ENCODE results near the gene PARP16. TPM values are rescaled to one million over a fixed set of nuclear protein-coding genes. Genes with fewer than 3 reads are reported as not detected.

The PARP16 gene
- total RNA-seq, 120 experiments from 2014 or later: 3.7 to 14.5 (median 8.2) TPM

Other genes starting within 250 kb of the PARP16 start
- gene SLC51B, start 241.5 kb downstream of the PARP16 start, total RNA-seq: not detected
- gene RASL12, start 218.9 kb downstream of the PARP16 start, total RNA-seq: 10 to 100 TPM in 82 of 120 experiments, 1 to 10 TPM in 38; 3.5 to 40.4 (median 12.5) TPM
- under 1 TPM in 4 of 120 experiments, not detected in 116; 0.13 to 0.17 (median 0.15) TPM for gene KBTBD13, start 210.1 kb downstream of the PARP16 start, total RNA-seq
- 10 to 100 TPM; 22.1 to 53.1 (median 36.5) TPM for gene UBAP1L, start 171.7 kb downstream of the PARP16 start, total RNA-seq
- gene PDCD7, start 153.1 kb downstream of the PARP16 start, total RNA-seq: 10 to 100 TPM; 30.9 to 71.7 (median 44.6) TPM
- gene CLPX, start 101.5 kb downstream of the PARP16 start, total RNA-seq: 10 to 100 TPM; 35.4 to 71.8 (median 55.5) TPM
- under 1 TPM in 113 of 120 experiments, not detected in 7; 0.07 to 0.79 (median 0.24) TPM for gene CILP, start 75.4 kb downstream of the PARP16 start, total RNA-seq
- gene RNU5A-1, start 9.2 kb upstream of the PARP16 start, total RNA-seq: 10 to 100 TPM in 1 of 120 experiments, not detected in 119; 37.4 TPM
- gene RNU5B-1, start 17.8 kb upstream of the PARP16 start, total RNA-seq: 100 to 1,000 TPM in 7 of 120 experiments, 10 to 100 TPM in 67, not detected in 46; 23.0 to 207 (median 47.4) TPM
- gene IGDCC3, start 91.1 kb upstream of the PARP16 start, total RNA-seq: 10 to 100 TPM in 2 of 120 experiments, 1 to 10 TPM in 118; 1.7 to 11.7 (median 4.9) TPM
- 10 to 100 TPM in 54 of 120 experiments, 1 to 10 TPM in 66; 4.9 to 22.3 (median 9.6) TPM for gene IGDCC4, start 136.1 kb upstream of the PARP16 start, total RNA-seq
- gene DPP8, start 230.8 kb upstream of the PARP16 start, total RNA-seq: 10 to 100 TPM; 43.5 to 88.6 (median 63.2) TPM
- 100 to 1,000 TPM in 59 of 120 experiments, 10 to 100 TPM in 61; 71.7 to 121 (median 99.9) TPM for gene HACD3, start 243.6 kb upstream of the PARP16 start, total RNA-seq

All from dorsolateral prefrontal cortex (tissue), 118 donors.